RKO (cell line): ENCODE results near the gene CADM1.

ENCODE experiments used
- DNase-seq: peaks from one replicate; pipeline ENCODE4 v3.0.0-alpha.2; 2016; ENCODE audit warnings: low spot score

Gene CADM1

GRCh38 chr11:115148691-115149090, 355.5 kb downstream of the CADM1 start:
- no peak for DNase-seq

DNA sequence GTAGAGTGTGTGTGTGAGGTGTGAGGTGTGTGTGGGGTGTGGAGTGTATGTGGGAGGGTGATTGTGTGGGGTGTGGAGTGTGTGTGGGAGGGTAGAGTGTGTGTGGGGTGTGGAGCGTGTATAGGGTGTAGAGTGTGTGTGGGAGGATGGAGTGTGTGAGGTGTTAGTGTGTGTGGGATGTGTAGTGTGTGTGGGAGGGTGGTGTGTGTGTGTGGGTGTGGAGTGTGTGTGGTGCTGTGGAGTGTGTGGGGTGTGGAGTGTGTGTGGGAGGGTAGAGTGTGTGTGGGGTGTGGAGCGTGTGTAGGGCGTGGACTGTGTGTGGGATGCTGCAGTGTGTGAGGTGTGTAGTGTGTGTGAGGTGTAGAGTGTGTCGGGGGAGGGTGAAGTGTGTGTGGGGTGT, 356.1 kb downstream of the CADM1 start:
- DNase-seq: no peak

- no peak for DNase-seq
Observed at GRCh38 chr11:115147243-115147807, 356.9 kb downstream of the CADM1 start.

- no peak for DNase-seq
Observed at GRCh38 chr11:115146425-115146824, 357.8 kb downstream of the CADM1 start.

DNA sequence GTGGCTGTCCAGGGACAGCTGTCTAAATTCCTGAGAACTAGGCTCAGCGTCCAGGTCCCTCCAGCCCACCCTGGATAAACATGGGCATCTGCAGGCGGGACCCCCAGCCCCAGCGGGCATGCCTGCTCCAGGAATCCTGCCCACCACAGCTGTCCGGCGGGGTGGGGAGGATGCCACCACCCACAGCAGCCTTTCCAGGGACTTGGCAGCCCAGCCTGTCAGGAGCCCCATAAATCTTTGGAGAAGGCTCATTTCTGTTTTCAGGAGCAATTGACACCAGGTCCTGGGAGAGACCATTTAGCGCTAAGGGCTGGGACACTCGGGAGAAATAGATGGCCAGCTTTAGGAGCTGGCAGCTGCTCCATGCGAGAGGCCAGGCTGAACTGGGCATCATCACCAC, 358.9 kb downstream of the CADM1 start:
- DNase-seq: no peak

DNA sequence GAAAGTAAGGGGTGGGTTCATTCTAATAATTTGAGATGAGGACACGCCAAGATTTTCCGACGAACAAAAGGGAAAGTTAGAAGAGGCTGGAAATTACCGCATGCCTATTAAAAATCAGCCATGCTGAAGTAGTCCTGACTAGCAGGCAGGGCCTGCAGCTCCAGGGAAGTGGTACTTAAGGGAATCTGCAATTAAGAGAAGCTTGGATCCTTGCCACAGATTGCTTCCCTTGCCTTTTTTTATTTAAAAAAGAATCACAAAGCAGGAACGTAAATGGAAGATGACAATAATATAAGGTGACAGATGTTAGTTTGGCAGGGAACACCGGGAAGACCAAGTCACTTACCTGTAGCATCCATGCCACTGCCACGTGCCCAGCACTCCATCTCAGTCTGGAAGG, 359.3 kb downstream of the CADM1 start:
- no peak for DNase-seq

DNA sequence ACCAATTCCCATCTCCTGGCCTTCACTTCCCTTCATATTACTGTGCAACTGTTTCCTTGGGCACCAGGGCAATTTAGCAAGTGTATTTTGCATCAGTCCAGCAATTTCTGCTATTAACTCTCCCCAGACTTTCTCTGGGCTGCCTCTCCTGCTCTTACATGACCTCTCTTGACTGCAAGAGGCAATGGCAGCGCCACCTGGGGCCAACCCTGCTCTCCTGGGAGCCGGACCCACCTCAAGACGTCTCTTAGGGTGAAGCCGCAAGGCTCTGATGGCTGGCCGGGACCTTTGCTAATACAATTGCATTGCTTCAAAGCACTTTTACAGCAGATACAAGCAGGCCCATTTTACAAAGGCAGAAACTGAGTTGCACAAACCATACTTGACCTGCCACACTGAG, 360.2 kb downstream of the CADM1 start:
- DNase-seq: no peak

- DNase-seq: no peak
Observed at GRCh38 chr11:115141231-115142114, 362.7 kb downstream of the CADM1 start.

GRCh38 chr11:115135936-115136335, 368.3 kb downstream of the CADM1 start:
- DNase-seq: no peak

DNA sequence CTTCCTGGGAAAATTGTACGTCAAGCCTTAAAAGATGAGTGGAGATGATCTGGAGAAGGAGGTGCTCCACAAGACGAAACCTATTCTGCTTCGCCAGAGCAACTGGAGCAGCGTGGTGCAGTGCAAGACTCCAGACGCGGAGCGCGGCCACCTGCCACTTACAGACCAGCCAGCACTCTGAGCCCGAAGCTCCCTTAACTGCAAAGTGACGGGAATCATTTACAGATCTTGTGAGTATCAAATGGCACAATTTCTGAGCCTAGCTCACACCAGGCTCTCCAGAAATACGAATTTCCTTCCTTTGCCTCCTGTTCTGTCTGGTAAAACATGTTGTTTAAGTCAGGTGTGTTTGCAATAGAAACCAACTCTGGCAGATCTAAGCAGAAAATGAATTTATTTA, 369.3 kb downstream of the CADM1 start:
- DNase-seq: no peak

GRCh38 chr11:115133475-115134209, 370.6 kb downstream of the CADM1 start:
- no peak for DNase-seq

GRCh38 chr11:115132436-115133228, 371.6 kb downstream of the CADM1 start:
- no peak for DNase-seq

DNA sequence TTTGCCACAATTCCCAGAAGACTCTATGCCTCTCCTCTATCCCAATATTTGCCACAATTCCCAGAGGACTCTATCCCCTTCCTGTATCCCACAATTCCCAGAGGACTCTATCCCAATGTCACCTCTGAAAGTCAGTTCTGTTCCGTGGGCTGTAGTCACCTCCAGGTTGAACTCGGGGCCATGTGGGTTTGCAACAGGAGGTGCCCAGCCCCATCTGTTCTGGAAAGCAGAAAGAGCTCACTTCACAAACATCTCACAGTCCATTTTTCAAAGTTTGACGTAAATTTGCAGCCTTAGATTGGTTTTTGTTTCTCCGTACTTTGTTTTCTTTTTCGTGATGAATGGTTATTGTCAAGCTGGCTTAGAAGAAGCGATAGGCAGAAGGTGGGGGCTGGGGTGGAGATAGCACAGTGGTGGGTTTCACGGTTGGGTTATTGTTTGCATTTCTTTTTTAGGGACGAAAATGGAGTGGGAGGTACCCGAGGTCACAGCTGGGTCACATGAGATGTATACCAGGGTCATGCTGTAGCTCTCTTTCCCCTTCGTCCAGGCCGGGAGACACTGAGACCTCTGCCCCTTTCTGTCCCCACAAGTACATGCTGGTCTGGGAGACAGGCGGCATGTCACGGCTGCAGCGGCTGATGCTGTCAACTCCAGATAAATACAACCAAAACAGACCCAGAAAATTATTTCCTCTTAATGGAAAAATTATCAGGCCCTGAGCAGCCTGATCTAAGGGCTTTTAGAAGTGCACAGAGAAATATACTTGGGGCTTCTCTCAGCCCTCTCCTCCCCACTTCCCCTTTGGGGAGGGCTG, 374.5 kb downstream of the CADM1 start:
- DNase-seq: no peak

GRCh38 chr11:115128226-115128625, 376.0 kb downstream of the CADM1 start:
- no peak for DNase-seq

DNA sequence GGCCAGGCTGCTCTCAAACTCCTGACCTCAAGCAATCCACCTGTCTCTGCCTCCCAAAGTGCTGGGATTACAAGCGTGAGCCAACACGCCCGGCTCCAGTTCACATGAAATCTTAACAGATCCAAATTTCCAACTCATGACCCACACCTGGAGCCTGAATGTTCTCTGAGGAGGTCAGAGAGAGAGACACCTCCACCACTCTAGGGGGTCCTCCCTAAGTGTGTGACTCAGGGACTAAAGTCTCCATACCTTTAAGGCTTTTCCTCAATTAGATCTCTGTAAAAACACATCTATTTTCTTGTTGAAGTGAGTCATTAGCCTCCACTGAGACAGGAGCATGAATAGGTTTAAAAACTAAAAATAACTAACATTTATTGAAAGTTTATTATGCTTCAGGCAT, 376.4 kb downstream of the CADM1 start:
- no peak for DNase-seq

DNA sequence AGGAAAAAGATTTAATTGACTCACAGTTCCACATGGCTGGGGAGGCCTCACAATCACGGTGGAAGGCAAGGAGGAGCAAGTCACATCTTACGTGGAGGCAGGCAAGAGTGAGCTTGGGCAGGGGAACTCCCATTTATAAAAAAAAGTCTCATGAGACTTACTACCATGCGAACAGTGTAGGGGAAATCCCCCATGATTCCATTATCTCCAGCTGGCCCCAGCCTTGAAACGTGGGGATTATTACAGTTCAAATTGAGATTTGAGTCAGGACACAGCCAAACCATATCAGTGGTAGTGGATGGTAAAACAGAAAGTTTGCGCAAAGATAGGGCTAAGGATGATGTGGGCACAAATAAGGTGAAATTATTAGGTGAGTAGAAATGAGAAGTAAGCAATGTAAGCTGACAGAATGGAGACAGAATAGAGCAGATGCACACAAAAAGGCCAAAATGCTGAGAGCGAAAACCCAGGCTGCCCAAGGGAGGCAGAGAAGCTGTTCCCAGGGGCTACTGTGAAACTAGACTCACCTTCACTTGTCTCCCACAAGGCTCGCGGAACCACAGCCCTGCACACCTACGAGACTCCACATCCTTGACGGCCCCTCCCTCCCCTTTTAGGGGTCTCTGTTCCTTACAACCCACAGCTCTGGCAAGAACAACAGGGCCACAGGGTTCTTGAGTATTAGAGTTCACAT, 377.6 kb downstream of the CADM1 start:
- DNase-seq: no peak

DNA sequence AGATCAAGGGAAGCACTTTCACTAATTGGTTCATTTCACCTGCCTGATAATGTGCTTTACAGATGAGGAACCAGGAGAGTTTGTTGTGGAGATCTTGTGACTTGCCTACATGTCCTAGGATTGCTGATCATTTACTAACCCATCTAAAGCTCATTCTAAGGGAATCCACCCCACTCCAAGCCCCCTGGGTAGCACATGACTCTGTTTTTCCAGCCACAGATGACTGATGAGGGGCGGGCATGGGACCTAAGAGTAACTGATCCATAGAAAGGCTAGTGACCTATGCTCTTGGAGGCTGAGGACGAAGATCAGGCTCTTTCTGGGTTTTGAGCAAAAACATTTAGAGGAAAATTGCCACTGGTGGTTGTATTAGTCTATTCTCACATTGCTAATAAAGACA, 378.1 kb downstream of the CADM1 start:
- DNase-seq: no peak

- no peak for DNase-seq
Observed at GRCh38 chr11:115124786-115125185, 379.4 kb downstream of the CADM1 start.

GRCh38 chr11:115123641-115124040, 380.6 kb downstream of the CADM1 start:
- no peak for DNase-seq

- DNase-seq: no peak
Observed at GRCh38 chr11:115122274-115122673, 381.9 kb downstream of the CADM1 start.
